ENCODE results near the gene CCDC6.

DNA sequence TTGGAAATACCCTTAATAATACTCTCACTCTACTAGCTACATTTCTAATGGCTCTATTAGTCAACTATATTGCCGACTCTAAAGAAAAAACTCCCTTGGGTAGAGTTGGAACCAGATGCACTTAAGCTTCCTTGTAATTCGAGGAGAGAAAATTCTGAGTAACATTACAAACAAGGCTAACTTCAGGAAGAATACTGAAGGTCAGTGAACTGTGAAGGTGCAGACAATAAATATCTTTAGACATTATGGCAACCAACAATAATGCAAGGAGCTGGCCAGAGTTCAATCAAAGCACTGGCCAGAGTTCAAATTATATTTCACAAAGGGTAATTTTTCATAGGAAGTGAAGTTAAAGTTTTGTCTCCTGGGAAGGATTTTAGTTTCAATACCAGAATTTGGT, 112.4 kb downstream of the CCDC6 start:
- TF ChIP-seq POLR2AphosphoS5 (IDR thresholded peaks at IDR 0.05; ENCODE audit: low read depth, low read length) (no peak), TAF1 (IDR thresholded peaks at IDR 0.05; ENCODE audit: borderline replicate concordance, insufficient read depth, low read length) (no peak), SIN3A (IDR thresholded peaks at IDR 0.05; ENCODE audit: borderline replicate concordance, insufficient read depth, low read length) (no peak)

All from PFSK-1 (cell line).